Retina (tissue), 1 donor: ENCODE measurements around the gene CD33.
"Not testable (repeated sequence)": the region's sequence is repeated elsewhere in the genome, so short reads cannot be mapped to it uniquely, and the experiment has no call there.

Experiments used
- DNase-seq: peaks from one replicate; pipeline ENCODE4 v3.0.0-alpha.2; 2016

The CD33 gene

DNA sequence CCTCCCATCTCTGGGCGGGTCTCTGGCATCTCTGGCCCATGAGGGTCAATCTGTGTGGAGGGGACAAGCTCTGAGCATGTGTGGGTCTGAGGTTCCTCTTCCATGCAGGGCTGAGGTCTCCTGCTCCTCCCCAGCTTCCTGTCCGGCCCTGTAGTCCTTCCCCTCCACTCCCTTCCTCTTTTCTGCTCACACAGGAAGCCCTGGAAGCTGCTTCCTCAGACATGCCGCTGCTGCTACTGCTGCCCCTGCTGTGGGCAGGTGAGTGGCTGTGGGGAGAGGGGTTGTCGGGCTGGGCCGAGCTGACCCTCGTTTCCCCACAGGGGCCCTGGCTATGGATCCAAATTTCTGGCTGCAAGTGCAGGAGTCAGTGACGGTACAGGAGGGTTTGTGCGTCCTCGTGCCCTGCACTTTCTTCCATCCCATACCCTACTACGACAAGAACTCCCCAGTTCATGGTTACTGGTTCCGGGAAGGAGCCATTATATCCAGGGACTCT is at the start of gene CD33:
Gene CD33 (plus strand): TSS at position 183 of the 496 bp plus-strand sequence. CDS start 39 bp downstream, at position 222.
- DNase-seq, result not testable (repeated sequence)

DNA sequence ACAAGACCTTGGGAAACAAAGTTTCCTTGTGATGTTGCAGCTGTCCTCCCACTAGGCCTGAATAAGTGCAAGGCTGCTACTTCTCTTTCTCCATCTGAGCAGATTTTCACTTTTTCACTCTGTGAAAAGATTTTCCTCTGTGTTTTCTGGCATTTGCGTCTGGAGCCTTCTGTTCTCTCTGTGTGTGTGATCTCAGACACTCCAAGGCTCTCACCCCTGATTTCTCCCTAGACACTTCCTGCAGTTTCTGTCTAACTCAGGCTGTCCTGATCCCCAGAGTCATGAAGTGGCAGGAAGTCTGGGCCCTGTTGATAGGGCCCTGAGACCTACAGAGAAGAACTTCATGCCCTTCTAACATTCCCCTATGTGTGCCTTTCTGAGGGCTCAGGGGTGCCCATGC is 45.6 kb upstream of the CD33 start:
- DNase-seq, result no peak

DNA sequence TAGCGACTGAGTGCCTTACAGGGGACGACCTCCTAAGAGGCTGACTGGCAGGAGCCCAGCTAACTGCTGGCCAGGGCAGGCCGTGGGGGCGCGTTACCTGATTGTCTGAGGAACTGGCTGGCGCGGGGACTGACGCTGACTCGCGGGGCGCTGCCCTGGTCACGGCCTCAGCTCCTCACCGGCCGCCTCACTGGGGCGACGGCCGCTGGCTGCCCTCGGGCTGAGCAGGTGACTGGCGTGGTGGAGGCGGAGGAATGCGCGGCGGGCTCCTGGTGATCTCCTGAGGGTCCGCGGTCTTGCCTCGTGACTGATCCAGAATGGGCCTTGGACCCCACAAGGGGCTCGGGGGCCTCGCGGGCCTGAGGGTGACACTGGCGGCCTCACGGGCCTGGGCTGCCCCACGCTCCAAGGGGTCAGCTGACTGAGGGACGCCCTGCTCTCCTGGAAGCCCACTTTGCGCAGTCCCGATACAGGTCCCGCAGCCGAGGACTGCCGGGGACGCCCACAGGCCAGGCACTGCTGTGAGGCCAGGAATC is 43.4 kb upstream of the CD33 start:
- DNase-seq, result no peak

DNA sequence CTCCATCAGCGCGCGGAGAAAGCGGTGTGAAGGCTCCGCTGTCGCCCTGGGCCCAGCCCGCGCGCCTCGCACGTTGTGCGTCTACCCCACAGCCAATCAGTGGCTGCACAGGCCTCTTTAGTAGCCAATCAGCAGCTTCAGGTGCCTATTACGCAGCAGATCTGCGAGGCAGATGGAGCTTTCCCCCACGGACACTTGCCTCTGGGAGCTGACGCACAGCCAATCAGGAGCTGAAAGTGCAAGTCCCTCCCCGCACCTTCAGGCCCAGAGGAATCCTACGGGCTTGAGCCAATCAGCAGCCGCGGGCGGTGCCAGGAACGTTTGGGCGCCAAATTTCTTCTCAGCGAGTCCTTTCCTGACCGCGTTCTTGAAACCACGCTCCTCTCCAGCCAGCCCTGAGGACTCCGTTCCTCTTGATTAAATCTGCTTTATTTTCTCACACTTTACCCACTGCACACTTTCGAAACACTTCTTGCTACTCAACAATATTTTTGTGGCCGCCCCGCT is 42.9 kb upstream of the CD33 start:
- DNase-seq, result peak; percentile 34

DNA sequence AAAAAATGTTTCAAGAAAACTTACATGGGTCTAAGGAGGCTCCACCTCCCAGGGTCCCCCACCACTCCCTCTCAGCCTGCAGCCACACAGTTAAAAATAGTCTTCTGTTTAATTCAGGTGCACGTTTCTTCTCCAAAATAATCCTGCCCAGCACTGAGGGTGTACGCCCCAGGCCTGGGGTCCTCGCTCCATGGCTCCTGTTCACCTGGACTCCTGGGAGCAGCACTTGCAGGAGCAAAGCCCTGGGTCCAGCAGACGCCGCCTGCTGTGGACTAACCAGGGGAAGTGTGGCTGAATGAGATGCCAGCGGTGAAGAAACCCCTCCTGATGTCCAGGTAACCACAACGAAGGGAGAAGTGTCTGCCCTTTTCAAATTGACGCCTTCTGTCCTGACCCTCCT is 41.3 kb upstream of the CD33 start:
- no peak for DNase-seq

DNA sequence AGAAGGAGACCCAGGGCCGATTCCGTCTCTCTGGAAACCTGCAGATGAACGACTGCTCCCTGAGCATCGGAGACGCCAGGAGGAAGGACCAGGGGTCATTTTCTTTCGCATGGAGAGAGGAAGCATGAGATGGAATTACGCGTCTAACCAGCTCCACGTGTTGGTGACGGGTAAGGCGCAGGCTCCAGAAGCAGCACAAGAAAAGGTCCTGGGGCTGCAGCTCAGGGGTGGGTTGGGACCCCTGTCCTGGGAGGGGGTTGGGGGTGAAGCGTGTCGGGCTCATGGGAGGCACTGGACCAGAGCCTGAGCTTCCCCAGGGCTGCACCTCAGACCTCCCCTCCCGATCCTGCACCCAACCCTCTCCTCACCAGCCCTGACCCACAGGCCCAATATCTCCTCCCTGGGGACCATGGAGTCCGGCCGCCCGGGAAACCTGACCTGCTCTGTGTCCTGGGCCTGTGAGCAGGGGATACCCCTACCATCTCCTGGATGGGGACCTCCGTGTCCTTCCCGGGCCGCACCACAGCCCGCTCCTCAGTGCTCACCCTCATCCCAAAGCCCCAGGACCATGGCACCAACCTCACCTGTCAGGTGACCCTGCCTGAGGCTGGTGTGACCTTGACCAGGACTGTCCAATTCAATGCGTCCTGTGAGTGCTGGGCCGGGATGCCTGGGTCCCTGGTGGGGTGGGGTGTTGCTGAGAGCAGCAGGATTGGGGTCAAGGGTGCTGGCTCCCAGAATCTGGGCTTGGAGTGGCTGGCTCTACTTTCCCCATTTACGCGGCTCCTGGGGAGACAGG is 39.6 kb upstream of the CD33 start:
- no peak for DNase-seq

DNA sequence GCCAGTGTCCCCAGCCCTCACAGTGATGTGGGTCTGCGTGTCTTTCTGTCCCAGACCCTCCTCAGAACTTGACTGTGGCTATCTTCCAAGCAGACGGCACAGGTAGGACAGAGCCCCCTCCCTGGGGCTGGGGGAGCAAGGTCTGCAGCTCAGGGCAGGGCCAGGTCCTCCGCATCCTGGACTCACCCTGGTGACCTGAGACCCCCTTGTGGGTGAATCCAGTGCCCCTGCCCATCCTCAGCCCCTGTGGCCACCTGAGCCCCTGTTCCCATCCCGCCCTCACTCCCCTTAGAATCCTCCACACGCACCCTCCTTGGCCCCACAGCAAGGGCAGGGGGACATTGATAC is 39.0 kb upstream of the CD33 start:
- DNase-seq, result no peak

DNA sequence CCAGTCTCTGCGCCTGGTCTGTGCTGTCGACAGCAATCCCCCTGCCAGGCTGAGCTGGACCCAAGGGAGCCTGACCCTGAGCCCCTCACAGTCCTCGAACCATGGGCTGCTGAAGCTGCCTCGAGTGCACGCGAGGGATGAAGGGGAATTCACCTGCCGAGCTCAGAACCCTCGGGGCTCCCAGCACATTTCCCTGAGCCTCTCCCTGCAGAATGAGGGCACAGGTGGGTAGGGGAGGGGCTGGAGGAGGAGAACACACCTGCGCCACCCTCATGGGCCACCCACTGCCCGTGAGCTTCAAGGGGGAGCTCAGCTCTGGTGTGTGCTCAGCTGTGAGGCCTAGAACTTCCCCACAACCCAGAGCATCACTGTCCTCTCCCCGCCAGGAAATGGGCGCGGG is 38.6 kb upstream of the CD33 start:
- no peak for DNase-seq

DNA sequence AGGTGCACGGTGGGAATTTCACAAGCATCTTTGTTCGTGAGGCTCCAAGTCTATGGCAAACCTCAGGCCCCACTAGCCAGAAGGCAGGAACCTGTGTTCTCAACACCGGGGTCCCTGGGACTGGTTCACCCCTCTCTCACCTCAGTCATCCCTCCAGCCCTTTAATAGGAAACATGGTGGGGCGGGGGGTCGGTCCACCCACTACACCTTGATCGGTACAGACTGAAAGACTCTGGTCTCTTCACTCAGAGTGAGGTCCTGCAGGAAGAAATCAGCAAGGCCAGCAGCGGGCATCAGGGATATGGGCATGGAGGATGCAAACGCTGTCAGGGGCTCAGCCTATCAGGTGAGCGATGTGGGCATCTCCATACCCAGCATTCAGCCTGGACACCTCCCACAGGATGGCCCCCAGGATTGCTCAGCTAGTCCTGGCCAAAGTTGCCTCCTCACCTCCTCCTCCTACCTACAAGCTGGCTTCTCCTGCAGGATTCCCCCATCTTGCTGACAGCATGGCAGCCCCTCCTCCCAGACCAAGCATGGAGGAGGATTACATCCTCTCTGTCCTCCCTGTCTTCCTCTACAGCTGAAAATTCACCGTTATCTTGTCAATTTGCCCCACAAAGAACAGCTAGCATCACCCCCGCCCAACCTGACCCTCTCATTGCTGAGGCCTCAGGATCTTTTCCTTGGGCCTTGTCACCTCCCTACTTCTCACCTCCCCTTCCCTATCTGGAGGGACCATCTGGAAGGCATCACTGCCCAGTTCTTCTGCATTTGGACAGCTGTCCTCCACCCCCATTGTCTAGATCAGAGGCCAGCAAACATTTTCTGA is 37.3 kb upstream of the CD33 start:
- DNase-seq, result no peak

DNA sequence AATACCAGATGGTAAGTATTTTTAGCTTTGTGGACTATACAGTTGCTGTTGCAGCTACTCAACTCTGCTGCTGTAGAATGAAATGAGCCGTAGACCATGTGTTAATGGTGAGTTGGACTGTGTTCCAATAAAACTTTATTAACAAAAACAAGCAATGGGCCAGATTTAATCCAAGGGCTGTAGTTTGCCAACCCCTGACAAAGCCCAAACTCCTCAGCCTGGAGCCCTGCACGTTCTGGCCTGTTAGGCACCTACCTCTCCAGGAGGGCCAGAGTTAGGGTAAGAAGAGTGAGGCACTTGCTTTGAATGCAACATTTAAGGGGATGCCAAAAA is 36.7 kb upstream of the CD33 start:
- DNase-seq, result no peak

DNA sequence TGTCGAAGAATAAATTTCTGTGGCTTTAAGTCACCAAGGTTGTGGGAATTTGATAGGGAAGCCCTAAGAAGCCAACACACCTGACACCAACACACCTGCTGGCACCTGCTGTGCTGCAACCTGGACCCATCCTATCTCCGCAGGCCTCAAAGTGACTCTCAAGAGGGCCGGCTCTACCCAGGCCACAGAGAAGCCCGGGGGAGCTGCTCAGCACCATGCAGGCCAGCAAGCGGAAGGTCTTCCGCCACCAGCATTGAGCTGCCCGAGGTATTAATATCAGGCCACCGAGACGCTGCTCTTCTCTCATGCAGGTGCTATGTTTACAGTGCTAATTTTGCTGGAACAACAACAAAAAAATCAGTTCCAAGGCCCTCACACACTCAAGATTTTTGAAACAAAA is 32.2 kb upstream of the CD33 start:
- no peak for DNase-seq

DNA sequence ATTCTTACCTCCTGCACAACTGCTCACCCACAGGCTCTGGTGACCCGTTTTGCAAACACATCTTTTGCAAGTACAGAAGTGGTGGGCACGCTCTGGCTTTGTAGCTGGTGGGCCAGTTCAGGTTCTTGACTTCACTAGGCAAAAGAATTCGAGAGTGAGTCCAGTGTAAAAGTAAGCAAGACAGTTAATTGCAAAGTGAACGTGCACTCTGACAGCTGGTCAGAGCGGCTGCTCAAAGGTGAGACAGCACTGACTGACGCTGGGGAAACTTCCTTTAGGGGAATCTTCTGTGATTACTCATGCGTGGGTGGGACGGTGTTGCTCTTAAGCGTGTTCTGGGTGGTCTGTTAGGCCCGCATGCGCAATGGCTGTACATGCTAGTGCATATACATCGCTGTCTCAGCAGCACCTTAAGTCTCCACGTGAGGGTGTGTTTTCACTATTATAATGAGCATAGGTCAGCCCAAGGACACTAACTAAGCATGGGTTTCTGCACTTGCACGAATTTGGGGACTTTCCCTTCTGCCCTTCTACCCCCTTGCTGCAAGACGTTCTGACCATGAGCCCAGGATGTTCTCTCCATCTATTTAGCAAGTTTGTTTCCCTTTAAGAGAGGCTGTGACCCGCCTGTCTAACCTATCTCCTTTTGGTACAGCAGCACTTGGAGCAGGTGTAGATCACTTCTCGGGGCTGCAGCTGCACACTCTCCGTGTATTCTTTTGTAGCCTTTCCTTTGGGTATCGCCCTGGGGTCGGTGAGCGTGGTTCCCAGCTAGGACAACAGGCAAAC is 30.2 kb upstream of the CD33 start:
- DNase-seq, result no peak

DNA sequence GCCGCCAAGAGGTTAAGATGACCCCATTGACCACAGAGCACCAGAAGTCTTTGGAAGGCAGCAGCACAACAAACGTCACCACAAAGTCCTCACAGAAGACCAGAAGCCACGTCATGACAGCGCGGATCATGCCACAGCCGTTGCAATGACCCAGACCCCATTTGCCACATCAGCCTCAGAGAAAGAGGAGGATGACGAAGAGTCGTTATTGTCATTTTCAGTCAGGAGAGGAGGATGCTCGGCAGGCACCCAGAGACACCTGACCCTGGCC is 29.6 kb upstream of the CD33 start:
- no peak for DNase-seq

DNA sequence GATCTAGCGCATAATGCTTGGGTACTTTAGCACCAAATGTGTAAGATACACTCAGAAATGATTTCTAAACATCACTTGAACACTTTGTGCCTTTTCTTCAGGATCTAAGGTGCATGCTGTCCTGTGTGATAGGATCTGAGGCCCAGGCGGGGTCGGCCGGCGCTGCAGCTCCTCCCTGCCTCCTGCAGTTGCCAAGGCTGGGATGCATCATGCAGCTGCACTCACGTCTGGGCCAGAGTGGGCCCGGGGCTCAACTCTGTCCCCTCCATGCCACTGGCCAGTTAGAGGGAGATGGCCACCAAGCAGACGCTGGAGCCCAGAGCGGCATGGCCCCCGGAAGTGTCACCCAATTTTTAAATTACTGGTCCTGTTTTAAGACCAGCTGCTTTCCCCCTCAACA is 29.3 kb upstream of the CD33 start:
- no peak for DNase-seq

DNA sequence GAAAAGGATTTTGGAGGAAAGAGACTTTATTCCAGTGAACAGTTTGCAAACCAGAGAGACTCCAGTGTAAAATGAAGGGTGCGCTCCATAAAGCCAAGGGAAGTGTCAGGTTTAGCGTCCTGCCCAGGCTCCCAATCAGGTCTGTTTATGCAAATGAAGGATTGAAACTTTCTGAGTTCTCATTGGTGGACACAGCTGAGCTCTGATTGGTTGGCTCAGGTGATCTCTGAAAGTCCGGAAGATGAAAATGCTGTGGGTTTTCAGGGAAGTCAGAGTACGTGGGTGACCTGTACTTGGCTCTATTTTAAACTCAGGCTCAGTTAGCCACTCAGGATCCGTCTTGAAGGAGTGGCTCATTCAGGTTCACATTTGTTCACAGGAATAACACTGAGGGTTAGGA is 28.7 kb upstream of the CD33 start:
- DNase-seq, result no peak

DNA sequence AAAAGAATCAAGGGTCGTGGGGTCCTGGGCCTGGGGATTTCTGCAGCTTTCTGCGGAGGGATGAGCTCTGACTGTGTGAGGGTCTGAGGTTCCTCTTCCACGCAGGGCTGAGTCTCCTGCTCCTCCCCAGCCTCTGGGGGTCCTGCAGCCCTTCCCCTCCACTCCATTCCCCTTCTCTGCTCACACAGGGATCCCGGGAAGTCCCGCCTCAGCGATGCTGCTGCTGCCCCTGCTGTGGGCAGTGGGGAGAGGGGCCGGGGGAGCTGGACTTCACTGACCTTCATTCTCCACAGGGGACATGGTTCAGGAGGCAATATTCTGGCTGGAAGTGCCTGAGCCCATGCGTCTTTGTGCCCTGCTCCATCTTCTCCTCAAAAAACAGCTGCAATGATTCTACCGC is 26.2 kb upstream of the CD33 start:
- DNase-seq, result no peak

DNA sequence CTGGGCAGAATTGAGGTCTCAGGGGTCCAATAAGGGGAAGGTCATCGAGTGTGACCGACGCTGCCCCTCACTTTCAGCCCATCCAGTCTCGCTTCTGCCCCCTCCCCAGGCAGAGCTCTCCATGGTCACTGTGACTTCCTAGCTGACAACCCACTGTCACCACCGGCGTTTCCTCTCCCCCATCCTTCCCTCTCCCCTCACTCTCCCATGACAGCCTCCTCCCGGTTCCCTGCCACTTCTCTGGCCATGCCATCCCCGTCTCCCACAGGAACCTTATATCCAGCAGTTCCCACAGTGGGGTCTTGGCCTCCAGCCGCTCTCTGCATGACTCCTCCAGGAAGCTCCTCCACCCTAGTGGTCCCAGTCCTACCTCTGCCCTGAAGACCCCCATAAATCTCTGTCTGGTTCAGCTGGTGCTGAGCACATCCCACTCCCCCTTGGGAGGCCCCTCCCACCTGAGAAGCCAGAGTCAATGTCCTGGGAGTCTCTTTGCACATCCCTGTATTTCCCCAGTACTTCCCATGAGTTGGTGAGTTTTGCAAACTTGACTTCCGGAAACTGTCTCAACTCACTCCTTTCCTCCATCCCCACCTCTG is 24.7 kb upstream of the CD33 start:
- no peak for DNase-seq

DNA sequence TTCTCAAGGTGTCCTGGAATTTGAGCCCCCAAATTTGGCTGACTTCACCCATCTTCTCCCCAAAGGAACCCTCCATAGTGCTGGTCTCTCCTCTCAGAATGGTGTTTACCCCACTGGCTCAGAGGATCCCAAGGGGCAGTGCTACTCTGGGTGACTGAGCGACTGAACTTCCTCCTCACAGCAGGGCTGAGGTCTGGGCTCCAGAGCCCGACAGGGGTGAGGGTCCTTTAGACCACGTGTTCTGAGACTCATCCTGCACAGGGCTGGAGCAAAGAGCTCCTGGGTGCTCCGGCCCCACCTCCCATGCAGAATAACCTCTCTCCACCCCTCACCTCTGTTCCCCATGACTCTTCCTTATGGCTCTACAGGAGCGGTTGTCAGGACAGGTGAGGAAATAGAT is 23.2 kb upstream of the CD33 start:
- no peak for DNase-seq

DNA sequence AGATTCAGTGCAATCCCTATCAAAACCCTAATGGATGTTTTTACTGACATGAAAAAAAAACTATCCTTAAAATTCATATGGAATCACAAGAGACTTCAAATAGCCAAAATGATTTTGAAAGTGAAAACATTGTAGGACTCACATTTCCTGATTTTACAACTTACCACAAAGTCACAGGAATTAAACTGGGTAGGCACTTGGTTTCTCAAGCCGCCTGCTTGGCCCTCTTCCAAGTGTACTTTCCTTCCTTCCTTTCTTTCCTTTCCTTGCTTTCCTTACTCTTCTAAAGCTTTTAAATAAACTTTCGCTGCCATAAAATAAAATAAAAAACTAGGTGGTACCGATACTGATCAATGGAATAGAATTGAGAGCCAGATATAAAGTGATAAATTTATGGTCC is 21.0 kb upstream of the CD33 start:
- no peak for DNase-seq

DNA sequence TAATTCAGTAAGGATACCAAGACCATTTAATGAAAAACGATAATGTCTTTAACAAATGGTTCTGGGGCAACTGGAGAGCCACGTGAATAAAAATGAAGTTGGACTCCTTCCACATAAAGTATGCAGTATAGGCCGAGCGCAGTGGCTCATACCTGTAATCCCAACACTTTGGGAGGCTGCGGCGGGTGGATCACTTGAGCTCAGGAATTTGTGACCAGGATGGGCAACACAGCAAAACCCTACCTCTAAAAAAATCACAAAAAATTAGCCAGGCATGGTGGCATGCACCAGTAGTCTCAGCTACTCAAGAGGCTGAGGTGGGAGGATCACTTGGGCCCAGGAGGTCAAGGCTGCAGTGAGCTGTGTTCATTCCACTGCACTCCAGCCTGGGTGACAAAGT is 20.6 kb upstream of the CD33 start:
- no peak for DNase-seq

DNA sequence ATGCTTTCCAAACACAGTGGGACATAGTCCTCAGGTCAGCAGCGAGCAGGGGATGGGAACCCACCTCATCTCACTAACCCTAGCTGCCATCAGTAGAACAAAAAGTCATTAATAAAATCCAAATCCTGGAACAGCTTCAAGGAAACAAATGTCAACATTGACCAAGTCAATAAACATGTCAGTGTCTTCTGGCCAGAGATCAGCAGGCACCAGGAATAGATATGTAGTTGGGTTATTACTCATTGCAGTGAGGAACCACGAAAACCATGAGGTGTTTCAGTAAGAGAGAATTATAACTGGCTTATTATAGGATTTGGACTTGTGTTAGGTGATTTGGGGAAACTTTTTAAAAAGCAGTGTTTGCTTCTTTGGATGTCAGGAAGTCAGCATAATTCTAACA is 17.1 kb upstream of the CD33 start:
- no peak for DNase-seq

DNA sequence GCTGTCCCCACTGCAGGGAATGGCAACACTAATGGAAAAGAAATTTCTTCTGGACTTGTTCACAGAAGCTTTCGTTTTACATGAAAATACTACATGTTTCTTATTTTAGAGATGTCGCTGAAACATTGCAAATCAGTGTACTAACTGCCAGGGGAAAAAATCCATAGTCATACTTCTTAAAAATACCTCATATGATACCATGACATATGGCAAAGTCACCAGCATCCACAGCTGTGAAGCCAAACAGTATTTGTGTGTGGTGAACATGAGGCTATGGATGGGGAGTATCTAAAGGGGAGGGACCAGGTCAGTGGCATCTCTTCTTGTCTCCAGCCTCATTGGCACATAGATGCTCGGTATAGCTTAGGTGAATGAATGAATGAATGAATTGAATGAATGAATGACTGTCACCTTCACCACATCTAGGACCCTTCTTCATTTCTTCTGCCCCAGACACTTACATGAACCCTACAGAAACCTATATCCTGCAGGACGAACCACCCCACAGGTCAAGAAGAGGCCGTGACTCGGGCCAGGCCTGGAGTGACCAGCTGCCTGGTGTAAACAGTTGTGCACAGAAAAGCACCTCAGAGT is 14.6 kb upstream of the CD33 start:
- DNase-seq, result no peak
